ENCODE data around the gene ZNF215.
"Not testable (repeated sequence)": the region's sequence is repeated elsewhere in the genome, so short reads cannot be mapped to it uniquely, and the experiment has no call there.

ZNF215 gene

DNA sequence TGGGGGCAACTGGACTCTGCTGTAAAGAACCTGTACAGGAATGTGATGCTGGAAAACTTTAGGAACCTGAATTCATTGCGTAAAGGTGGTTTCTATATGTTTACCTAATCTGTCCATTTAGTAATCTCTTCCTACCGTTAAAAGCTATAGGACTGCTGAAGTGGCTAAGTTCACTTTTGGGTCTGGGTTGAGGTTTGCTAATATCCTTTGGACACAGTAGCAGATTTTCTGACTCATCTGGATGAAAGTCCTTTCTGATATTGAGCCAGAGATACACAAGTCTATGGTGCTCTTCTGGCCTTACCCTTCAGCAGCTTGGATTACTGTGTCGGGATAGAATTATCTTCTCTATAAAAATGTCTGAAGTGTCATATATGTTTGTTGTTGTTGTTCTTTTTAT is 16.9 kb downstream of the ZNF215 start:
- DNase-seq, result no peak

DNA sequence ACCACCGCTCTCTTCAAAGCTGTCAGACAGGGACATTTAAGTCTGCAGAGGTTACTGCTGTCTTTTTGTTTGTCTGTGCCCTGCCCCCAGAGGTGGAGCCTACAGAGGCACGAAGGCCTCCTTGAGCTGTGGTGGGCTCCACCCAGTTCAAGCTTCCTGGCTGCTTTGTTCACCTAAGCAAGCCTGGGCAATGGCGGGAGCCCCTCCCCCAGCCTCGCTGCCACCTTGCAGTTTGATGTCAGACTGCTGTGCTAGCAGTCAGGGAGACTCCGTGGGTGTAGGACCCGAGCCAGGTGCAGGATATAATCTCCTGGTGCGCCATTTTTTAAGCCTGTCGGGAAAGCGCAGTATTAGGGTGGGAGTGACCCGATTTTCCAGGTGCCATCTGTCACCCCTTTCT is 28.0 kb downstream of the ZNF215 start:
- not testable (repeated sequence) for DNase-seq

DNA sequence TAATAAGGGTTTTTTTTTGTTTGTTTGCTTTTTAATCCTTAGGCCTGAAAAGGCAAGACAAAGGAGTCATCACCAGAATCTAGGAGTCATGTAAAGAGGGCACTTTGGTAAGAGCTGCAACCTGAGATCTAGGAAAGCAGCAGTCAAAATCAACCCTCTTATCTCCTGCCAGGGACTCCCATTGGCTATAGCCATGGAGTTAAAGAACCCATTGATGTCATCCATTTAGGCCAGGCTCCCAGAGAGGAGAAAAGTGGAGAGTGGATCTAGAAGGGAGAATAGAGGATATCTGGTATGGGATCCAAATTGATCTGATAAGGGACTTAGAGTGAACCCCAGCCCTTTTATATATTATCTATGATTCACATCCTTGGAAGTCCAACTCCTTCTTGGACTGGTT is 35.9 kb downstream of the ZNF215 start:
- no peak for DNase-seq

DNA sequence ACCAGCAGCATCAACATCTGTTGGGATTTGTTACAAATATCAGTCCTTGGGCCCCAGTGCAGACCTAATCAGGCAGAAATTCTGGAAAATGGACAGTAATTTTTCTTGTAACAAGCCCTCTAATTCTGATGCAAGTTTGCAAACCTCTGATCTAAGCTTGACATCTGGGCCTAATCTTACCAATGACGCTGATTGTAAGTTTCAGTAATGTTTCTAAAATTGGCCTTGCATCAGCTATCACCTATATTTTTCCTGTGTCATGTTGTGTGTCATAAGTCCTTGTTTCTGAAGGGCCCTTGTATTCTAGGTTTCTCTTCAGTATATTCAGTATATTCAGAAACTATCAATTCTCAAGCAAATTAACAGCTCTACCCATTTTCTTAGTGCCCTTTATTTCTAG is 36.4 kb downstream of the ZNF215 start:
- DNase-seq, result no peak

GRCh38 chr11:6968816-6969215 is 42.6 kb downstream of the ZNF215 start:
- no peak for DNase-seq

DNA sequence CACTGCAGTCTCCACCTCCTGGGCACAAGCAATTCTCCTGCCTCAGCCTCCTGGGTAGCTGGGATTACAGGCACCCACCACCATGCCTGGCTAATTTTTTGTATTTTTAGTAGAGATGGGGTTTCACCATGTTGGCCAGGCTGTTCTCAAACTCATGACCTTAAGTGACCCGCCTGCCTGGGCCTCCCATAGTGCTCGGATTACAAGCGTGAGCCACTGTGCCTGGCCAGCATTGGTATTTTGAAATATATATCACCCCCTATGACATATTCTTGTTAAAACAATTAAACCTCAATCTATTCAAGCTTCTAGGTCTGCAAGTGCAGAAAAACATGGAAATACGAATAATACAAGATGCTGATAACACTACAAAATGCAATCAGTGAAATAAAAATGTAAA is 43.6 kb downstream of the ZNF215 start:
- not testable (repeated sequence) for DNase-seq

DNA sequence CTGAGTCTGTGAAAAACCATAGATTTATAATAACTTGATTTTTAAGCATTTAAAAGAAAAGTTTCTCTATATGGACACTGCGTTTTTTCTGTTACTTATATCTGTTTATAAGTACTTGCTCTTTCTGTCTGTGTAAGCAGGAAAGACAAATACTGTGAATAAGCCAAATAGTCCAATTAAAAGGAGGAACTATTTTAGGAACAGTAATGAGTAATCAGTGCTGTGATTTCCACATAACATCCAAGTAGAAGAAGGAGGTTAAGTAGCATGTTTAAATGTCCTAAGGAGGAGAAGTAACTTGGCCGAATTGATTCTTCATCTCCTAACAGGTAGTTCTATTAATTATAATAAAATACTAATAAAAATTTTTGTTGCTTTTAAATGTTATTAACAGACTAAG is 53.1 kb downstream of the ZNF215 start:
- DNase-seq, result no peak

- no peak for DNase-seq
These were observed 60.3 kb downstream of the ZNF215 start for GRCh38 chr11:6986487-6986886.

- DNase-seq, result no peak
These were observed 62.3 kb downstream of the ZNF215 start for GRCh38 chr11:6988506-6988905.

DNA sequence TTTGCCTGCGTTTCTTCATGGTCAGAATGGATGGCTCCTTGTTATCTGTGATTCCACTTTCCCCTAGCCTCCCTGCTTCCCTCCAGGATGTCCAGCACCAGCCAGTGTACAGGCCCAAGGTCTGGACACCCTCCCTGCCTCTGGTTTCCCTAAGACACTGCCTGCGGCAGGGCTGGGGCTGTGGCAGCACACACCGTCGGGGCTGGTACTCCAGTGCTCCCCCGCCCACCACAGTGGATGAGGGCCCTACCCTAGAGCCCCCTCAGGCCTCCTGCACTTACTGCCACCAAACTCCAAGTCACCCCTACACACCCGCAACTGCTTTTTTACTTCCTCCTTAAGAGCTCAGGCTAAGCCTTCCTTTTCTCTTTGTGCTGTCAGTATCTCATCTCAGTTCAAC is 65.0 kb downstream of the ZNF215 start:
- DNase-seq, result no peak

DNA sequence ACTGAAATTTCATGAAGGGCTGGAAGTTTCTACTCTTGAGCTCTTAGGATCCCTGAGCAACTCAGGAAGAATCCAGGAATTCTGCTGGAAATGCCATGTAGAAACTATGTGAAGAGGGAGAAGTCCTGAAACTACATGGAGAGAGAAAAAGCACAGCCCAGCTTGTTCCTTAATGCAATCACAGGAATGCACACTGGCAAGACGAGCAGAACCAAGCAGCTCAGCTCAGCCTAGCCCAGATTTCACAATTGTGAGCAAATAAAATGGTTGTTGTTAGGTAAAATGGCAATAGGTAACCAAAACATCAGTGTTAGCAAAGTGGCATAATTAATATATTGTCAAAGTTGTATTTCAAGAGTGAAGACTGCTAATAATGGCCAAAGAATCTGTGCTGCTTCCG is 65.8 kb downstream of the ZNF215 start:
- no peak for DNase-seq

- no peak for DNase-seq
These were observed 66.5 kb downstream of the ZNF215 start for GRCh38 chr11:6992457-6993417.

DNA sequence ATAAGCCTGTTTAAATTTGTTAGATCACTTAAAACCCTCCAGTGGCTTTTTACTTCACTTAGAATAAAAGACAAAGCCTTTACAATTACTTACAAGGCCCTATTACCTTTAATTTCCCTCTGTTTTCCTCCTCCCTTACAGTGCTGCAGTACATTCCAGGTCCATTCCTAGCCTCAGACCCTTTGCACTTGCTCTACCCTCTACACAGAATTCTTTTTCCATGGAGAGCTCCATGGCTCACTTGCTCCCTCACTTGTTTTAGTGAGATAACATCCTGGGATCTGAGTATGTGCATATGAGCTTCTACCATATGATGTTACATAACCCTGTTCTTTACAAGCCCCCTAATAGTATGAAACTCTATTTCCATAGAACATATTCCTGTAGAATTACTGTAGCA is 69.5 kb downstream of the ZNF215 start:
- no peak for DNase-seq

DNA sequence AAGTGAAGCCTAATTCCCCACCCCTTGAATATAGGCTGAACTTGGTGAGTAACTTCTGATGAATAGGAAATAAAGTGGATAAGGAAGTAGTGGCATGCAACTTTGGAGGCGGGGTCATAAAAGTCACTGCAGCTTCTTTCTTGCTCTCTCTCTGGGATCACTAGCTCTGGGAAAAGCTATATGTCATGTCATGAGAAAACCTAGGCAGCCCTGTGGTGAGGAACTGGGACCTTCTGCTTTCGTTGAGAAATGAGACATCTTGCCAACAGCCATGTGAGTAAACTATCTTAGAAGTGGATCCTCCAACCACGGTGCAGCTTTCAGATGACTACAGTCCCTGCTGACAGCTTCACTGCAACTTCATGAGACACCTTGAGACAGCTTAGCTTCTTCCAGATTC is 78.3 kb downstream of the ZNF215 start:
- DNase-seq, result no peak

Measured in CD4-positive, alpha-beta T cell treated with Interleukin-1 beta for 1 hour (primary cell).